Stimulated activated CD8-positive, alpha-beta memory T cell treated with anti-CD3 and anti-CD28 coated beads, Interleukin-12 subunit alpha, Interleukin-12 subunit beta, amount 100 ng/mL, for 24 hours (primary cell): ENCODE measurements around the gene ID3.
"Not testable (repeated sequence)": the region's sequence is repeated elsewhere in the genome, so short reads cannot be mapped to it uniquely, and the experiment has no call there.

Source experiments
- DNase-seq: peaks from one replicate; pipeline ENCODE4 v3.0.0-alpha.2; 2020; ENCODE audit errors: extremely low read depth

The ID3 gene

GRCh38 chr1:23553231-23554126 lies 5.8 kb downstream of the ID3 start:
- DNase-seq: no peak

- no peak for DNase-seq
These were observed 7.5 kb downstream of the ID3 start for GRCh38 chr1:23551849-23552248.

GRCh38 chr1:23548704-23549143 lies 10.6 kb downstream of the ID3 start:
- no peak for DNase-seq

- no peak for DNase-seq
These were observed 12.3 kb downstream of the ID3 start for GRCh38 chr1:23546897-23547584.

GRCh38 chr1:23545851-23546250 lies 13.4 kb downstream of the ID3 start:
- DNase-seq: no peak

- no peak for DNase-seq
These were observed 14.6 kb downstream of the ID3 start for GRCh38 chr1:23544444-23545389.

GRCh38 chr1:23543707-23544443 lies 15.4 kb downstream of the ID3 start:
- no peak for DNase-seq

GRCh38 chr1:23542940-23543339 lies 16.4 kb downstream of the ID3 start:
- DNase-seq: not testable (repeated sequence)

GRCh38 chr1:23539698-23540266 lies 19.5 kb downstream of the ID3 start:
- DNase-seq: peak; percentile 63

- DNase-seq: no peak
These were observed 21.9 kb downstream of the ID3 start for GRCh38 chr1:23537296-23537973.

GRCh38 chr1:23533246-23534023 lies 25.9 kb downstream of the ID3 start:
- DNase-seq: no peak

- no peak for DNase-seq
These were observed 27.7 kb downstream of the ID3 start for GRCh38 chr1:23531562-23532094.

GRCh38 chr1:23530747-23531561 lies 28.3 kb downstream of the ID3 start, which contains the start of gene E2F2:
Gene E2F2, minus strand, starts transcription at chr1:23531233. Its CDS starts 440 bp downstream, at chr1:23530793.
- DNase-seq: peak; percentile 55

- no peak for DNase-seq
These were observed 29.1 kb downstream of the ID3 start for GRCh38 chr1:23530087-23530746.

GRCh38 chr1:23529146-23530086 lies 29.9 kb downstream of the ID3 start:
- no peak for DNase-seq

- peak; percentile 52 for DNase-seq
These were observed 30.9 kb downstream of the ID3 start for GRCh38 chr1:23528250-23528978.
